ENCODE data around the gene PRRG1. TPM values are rescaled to one million over a fixed set of nuclear protein-coding genes. Genes with fewer than 3 reads are reported as not detected.
A peak's percentile ranks its signal among the peaks of the same experiment; 100 is the strongest.

Gene PRRG1
- total and polyA plus RNA-seq, 5 donors from 2014 or later, result not detected

GRCh38 chrX:37331546-37331945 is 17.6 kb upstream of the PRRG1 start:
- H3K4me3 Mint-ChIP-seq, result peak overlapping the region in 1 of 4 donors; percentile 75
- Histone ChIP-seq H3K4me3 (ENCODE audit: low read depth, low read length) (no peak overlapping the region), H3K27ac (ENCODE audit: insufficient read depth, low read length, poor library complexity, severe bottlenecking) (no peak overlapping the region), H3K36me3 (ENCODE audit: control insufficient read depth, insufficient read depth, low read length) (no peaks in the 10 kb centered on the region), H3K9me3 (ENCODE audit: control insufficient read depth in 2 of 2, low read length in 2 of 2) (no peaks in the 10 kb centered on the region), H3K4me1 (ENCODE audit: control insufficient read depth, insufficient read depth, low read length, poor library complexity, severe bottlenecking) (no peaks in the 10 kb centered on the region), H3K27me3 (ENCODE audit: control insufficient read depth, insufficient read depth, low read length) (no peaks in the 10 kb centered on the region)
- DNase-seq, result no peak
- no peak for ATAC-seq (ENCODE audit: low read depth in 2 of 2)
- no peaks in the 10 kb centered on the region for H3K4me1 Mint-ChIP-seq
- H3K9me3 Mint-ChIP-seq, result peaks cover 0 to 2% (median 0%) of the 10 kb centered on the region in 7 donors
- H3K27me3 Mint-ChIP-seq, result no peaks in the 10 kb centered on the region
- no peaks in the 10 kb centered on the region for H3K36me3 Mint-ChIP-seq
- no peak overlapping the region for H3K27ac Mint-ChIP-seq

- H3K27me3 ChIP-seq (ENCODE audit: control insufficient read depth, insufficient read depth, low read length), result no peaks in the 10 kb centered on the region
- H3K4me1 Mint-ChIP-seq, result no peaks in the 10 kb centered on the region
- no peaks in the 10 kb centered on the region for H3K9me3 ChIP-seq (ENCODE audit: control insufficient read depth in 2 of 2, low read length in 2 of 2)
- H3K4me3 Mint-ChIP-seq, result no peak overlapping the region
- H3K27ac ChIP-seq (ENCODE audit: insufficient read depth, low read length, poor library complexity, severe bottlenecking), result no peak overlapping the region
- no peaks in the 10 kb centered on the region for H3K27me3 Mint-ChIP-seq
- no peak overlapping the region for H3K27ac Mint-ChIP-seq
- no peaks in the 10 kb centered on the region for H3K36me3 ChIP-seq (ENCODE audit: control insufficient read depth, insufficient read depth, low read length)
- H3K36me3 Mint-ChIP-seq, result no peaks in the 10 kb centered on the region
- H3K4me1 ChIP-seq (ENCODE audit: control insufficient read depth, insufficient read depth, low read length, poor library complexity, severe bottlenecking), result no peaks in the 10 kb centered on the region
- H3K4me3 ChIP-seq (ENCODE audit: low read depth, low read length), result no peak overlapping the region
- ATAC-seq (ENCODE audit: low read depth in 2 of 2), result no peak
- peaks cover 0 to 2% (median 0%) of the 10 kb centered on the region in 7 donors for H3K9me3 Mint-ChIP-seq
- DNase-seq, result no peak
These were observed 17.1 kb upstream of the PRRG1 start for GRCh38 chrX:37332055-37332454.

- H3K27me3 Mint-ChIP-seq, result no peaks in the 10 kb centered on the region
- no peak overlapping the region for H3K27ac ChIP-seq (ENCODE audit: insufficient read depth, low read length, poor library complexity, severe bottlenecking)
- no peaks in the 10 kb centered on the region for H3K4me1 Mint-ChIP-seq
- DNase-seq (no peak), ATAC-seq (ENCODE audit: low read depth in 2 of 2) (no peak)
- H3K27me3 ChIP-seq (ENCODE audit: control insufficient read depth, insufficient read depth, low read length), result no peaks in the 10 kb centered on the region
- no peaks in the 10 kb centered on the region for H3K9me3 Mint-ChIP-seq
- H3K9me3 ChIP-seq (ENCODE audit: control insufficient read depth in 2 of 2, low read length in 2 of 2), result no peaks in the 10 kb centered on the region
- no peak overlapping the region for H3K4me3 ChIP-seq (ENCODE audit: low read depth, low read length)
- no peaks in the 10 kb centered on the region for H3K36me3 ChIP-seq (ENCODE audit: control insufficient read depth, insufficient read depth, low read length)
- no peaks in the 10 kb centered on the region for H3K36me3 Mint-ChIP-seq
- no peak overlapping the region for H3K4me3 Mint-ChIP-seq
- no peak overlapping the region for H3K27ac Mint-ChIP-seq
- no peaks in the 10 kb centered on the region for H3K4me1 ChIP-seq (ENCODE audit: control insufficient read depth, insufficient read depth, low read length, poor library complexity, severe bottlenecking)
These were observed 16.0 kb upstream of the PRRG1 start for GRCh38 chrX:37332987-37333658.

- H3K27ac ChIP-seq (ENCODE audit: insufficient read depth, low read length, poor library complexity, severe bottlenecking), result no peak overlapping the region
- Mint-ChIP-seq H3K4me3 (peak overlapping the region in 1 of 4 donors; percentile 7), H3K36me3 (no peaks in the 10 kb centered on the region), H3K9me3 (peaks cover 0 to 1% (median 0%) of the 10 kb centered on the region in 7 donors), H3K27me3 (peaks cover 15% of the 10 kb centered on the region), H3K4me1 (peaks cover 0 to 7% (median 0%) of the 10 kb centered on the region in 4 donors), H3K27ac (no peak overlapping the region)
- H3K4me1 ChIP-seq (ENCODE audit: control insufficient read depth, insufficient read depth, low read length, poor library complexity, severe bottlenecking), result no peaks in the 10 kb centered on the region
- no peaks in the 10 kb centered on the region for H3K36me3 ChIP-seq (ENCODE audit: control insufficient read depth, insufficient read depth, low read length)
- no peaks in the 10 kb centered on the region for H3K27me3 ChIP-seq (ENCODE audit: control insufficient read depth, insufficient read depth, low read length)
- no peaks in the 10 kb centered on the region for H3K9me3 ChIP-seq (ENCODE audit: control insufficient read depth in 2 of 2, low read length in 2 of 2)
- DNase-seq (no peak), ATAC-seq (ENCODE audit: low read depth in 2 of 2) (no peak)
- H3K4me3 ChIP-seq (ENCODE audit: low read depth, low read length), result no peak overlapping the region
These were observed 1.7 kb upstream of the PRRG1 start for GRCh38 chrX:37347420-37347819.

- H3K9me3 Mint-ChIP-seq, result peaks cover 0 to 1% (median 0%) of the 10 kb centered on the region in 7 donors
- Histone ChIP-seq H3K4me3 (ENCODE audit: low read depth, low read length) (no peak overlapping the region), H3K9me3 (ENCODE audit: control insufficient read depth in 2 of 2, low read length in 2 of 2) (no peaks in the 10 kb centered on the region), H3K27me3 (ENCODE audit: control insufficient read depth, insufficient read depth, low read length) (no peaks in the 10 kb centered on the region), H3K36me3 (ENCODE audit: control insufficient read depth, insufficient read depth, low read length) (no peaks in the 10 kb centered on the region), H3K27ac (ENCODE audit: insufficient read depth, low read length, poor library complexity, severe bottlenecking) (no peak overlapping the region), H3K4me1 (ENCODE audit: control insufficient read depth, insufficient read depth, low read length, poor library complexity, severe bottlenecking) (no peaks in the 10 kb centered on the region)
- no peak for ATAC-seq (ENCODE audit: low read depth in 2 of 2)
- DNase-seq, result no peak
- peaks cover 0 to 7% (median 0%) of the 10 kb centered on the region in 4 donors for H3K4me1 Mint-ChIP-seq
- peak overlapping the region in 1 of 4 donors; percentile 25 for H3K4me3 Mint-ChIP-seq
- no peak overlapping the region for H3K27ac Mint-ChIP-seq
- H3K27me3 Mint-ChIP-seq, result peaks cover 15% of the 10 kb centered on the region
- H3K36me3 Mint-ChIP-seq, result no peaks in the 10 kb centered on the region
These were observed 763 bp upstream of the PRRG1 start for GRCh38 chrX:37348231-37348970.

- H3K9me3 ChIP-seq (ENCODE audit: control insufficient read depth in 2 of 2, low read length in 2 of 2), result no peaks in the 10 kb centered on the region
- no peak overlapping the region for H3K27ac Mint-ChIP-seq
- no peaks in the 10 kb centered on the region for H3K36me3 Mint-ChIP-seq
- peaks cover 0 to 7% (median 0%) of the 10 kb centered on the region in 4 donors for H3K4me1 Mint-ChIP-seq
- peaks cover 15% of the 10 kb centered on the region for H3K27me3 Mint-ChIP-seq
- H3K4me3 ChIP-seq (ENCODE audit: low read depth, low read length), result no peak overlapping the region
- H3K27ac ChIP-seq (ENCODE audit: insufficient read depth, low read length, poor library complexity, severe bottlenecking), result no peak overlapping the region
- no peak overlapping the region for H3K4me3 Mint-ChIP-seq
- no peak for DNase-seq
- no peaks in the 10 kb centered on the region for H3K4me1 ChIP-seq (ENCODE audit: control insufficient read depth, insufficient read depth, low read length, poor library complexity, severe bottlenecking)
- H3K27me3 ChIP-seq (ENCODE audit: control insufficient read depth, insufficient read depth, low read length), result no peaks in the 10 kb centered on the region
- no peak for ATAC-seq (ENCODE audit: low read depth in 2 of 2)
- H3K36me3 ChIP-seq (ENCODE audit: control insufficient read depth, insufficient read depth, low read length), result no peaks in the 10 kb centered on the region
- H3K9me3 Mint-ChIP-seq, result peaks cover 0 to 1% (median 0%) of the 10 kb centered on the region in 7 donors
These were observed 268 bp upstream of the PRRG1 start for GRCh38 chrX:37348971-37349220.

GRCh38 chrX:37350034-37350365 is 836 bp downstream of the PRRG1 start:
- Histone ChIP-seq H3K27ac (ENCODE audit: insufficient read depth, low read length, poor library complexity, severe bottlenecking) (no peak overlapping the region), H3K27me3 (ENCODE audit: control insufficient read depth, insufficient read depth, low read length) (no peaks in the 10 kb centered on the region), H3K36me3 (ENCODE audit: control insufficient read depth, insufficient read depth, low read length) (no peaks in the 10 kb centered on the region), H3K4me3 (ENCODE audit: low read depth, low read length) (no peak overlapping the region), H3K4me1 (ENCODE audit: control insufficient read depth, insufficient read depth, low read length, poor library complexity, severe bottlenecking) (no peaks in the 10 kb centered on the region), H3K9me3 (ENCODE audit: control insufficient read depth in 2 of 2, low read length in 2 of 2) (no peaks in the 10 kb centered on the region)
- H3K36me3 Mint-ChIP-seq, result no peaks in the 10 kb centered on the region
- no peak overlapping the region for H3K27ac Mint-ChIP-seq
- no peak for ATAC-seq (ENCODE audit: low read depth in 2 of 2)
- DNase-seq, result no peak
- H3K4me1 Mint-ChIP-seq, result peaks cover 0 to 7% (median 0%) of the 10 kb centered on the region in 4 donors
- H3K27me3 Mint-ChIP-seq, result peaks cover 15% of the 10 kb centered on the region
- H3K4me3 Mint-ChIP-seq, result peak overlapping the region in 2 of 4 donors; percentile 6 to 29
- no peaks in the 10 kb centered on the region for H3K9me3 Mint-ChIP-seq

- Mint-ChIP-seq H3K27ac (no peak overlapping the region), H3K9me3 (peaks cover 0 to 2% (median 0%) of the 10 kb centered on the region in 7 donors), H3K4me1 (peaks cover 0 to 7% (median 0%) of the 10 kb centered on the region in 4 donors), H3K4me3 (no peak overlapping the region), H3K27me3 (peaks cover 9% of the 10 kb centered on the region), H3K36me3 (no peaks in the 10 kb centered on the region)
- Histone ChIP-seq H3K4me3 (ENCODE audit: low read depth, low read length) (no peak overlapping the region), H3K36me3 (ENCODE audit: control insufficient read depth, insufficient read depth, low read length) (no peaks in the 10 kb centered on the region), H3K4me1 (ENCODE audit: control insufficient read depth, insufficient read depth, low read length, poor library complexity, severe bottlenecking) (no peaks in the 10 kb centered on the region), H3K9me3 (ENCODE audit: control insufficient read depth in 2 of 2, low read length in 2 of 2) (no peaks in the 10 kb centered on the region), H3K27ac (ENCODE audit: insufficient read depth, low read length, poor library complexity, severe bottlenecking) (no peak overlapping the region), H3K27me3 (ENCODE audit: control insufficient read depth, insufficient read depth, low read length) (no peaks in the 10 kb centered on the region)
- DNase-seq (no peak), ATAC-seq (ENCODE audit: low read depth in 2 of 2) (no peak)
These were observed 4.5 kb downstream of the PRRG1 start for GRCh38 chrX:37353646-37354045.

Data from CD4-positive, CD25-positive, alpha-beta regulatory T cell (primary cell).